Neural progenitor cell (in vitro differentiated cells): Measurements from ENCODE around the gene SNX10.

Source experiments
- EZH2 ChIP-seq: fragments of 200-600 bp; sonication (generic); IDR thresholded peaks from 2 replicates; pipeline ENCODE4 v1.6.1; 2017; ENCODE audit warnings: antibody characterized with exemption, mild to moderate bottlenecking, moderate library complexity
- EZH2phosphoT487 ChIP-seq: fragments of 200-600 bp; sonication (generic); IDR thresholded peaks from 2 replicates; pipeline ENCODE4 v1.6.1; 2017; ENCODE audit warnings: antibody characterized with exemption
- TF ChIP-seq, protein P1 (sequence below): fragments of 200-600 bp; sonication (generic); IDR thresholded peaks from 2 replicates; pipeline ENCODE4 v1.5.1; 2017; ENCODE audit warnings: antibody characterized with exemption, mild to moderate bottlenecking

- TF ChIP-seq, protein P1, sequence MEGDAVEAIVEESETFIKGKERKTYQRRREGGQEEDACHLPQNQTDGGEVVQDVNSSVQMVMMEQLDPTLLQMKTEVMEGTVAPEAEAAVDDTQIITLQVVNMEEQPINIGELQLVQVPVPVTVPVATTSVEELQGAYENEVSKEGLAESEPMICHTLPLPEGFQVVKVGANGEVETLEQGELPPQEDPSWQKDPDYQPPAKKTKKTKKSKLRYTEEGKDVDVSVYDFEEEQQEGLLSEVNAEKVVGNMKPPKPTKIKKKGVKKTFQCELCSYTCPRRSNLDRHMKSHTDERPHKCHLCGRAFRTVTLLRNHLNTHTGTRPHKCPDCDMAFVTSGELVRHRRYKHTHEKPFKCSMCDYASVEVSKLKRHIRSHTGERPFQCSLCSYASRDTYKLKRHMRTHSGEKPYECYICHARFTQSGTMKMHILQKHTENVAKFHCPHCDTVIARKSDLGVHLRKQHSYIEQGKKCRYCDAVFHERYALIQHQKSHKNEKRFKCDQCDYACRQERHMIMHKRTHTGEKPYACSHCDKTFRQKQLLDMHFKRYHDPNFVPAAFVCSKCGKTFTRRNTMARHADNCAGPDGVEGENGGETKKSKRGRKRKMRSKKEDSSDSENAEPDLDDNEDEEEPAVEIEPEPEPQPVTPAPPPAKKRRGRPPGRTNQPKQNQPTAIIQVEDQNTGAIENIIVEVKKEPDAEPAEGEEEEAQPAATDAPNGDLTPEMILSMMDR: no peak
- TF ChIP-seq EZH2: no peak
- TF ChIP-seq EZH2phosphoT487: no peak
Measured at GRCh38 chr7:26370011-26370410, 78.3 kb downstream of the SNX10 start.
